ENCODE data around the gene AUH. TPM values are rescaled to one million over a fixed set of nuclear protein-coding genes. Genes with fewer than 3 reads are reported as not detected.

Gene AUH
- total RNA-seq, 2 experiments from 2014 or later: 16.9 to 24.5 TPM

- BruUV-seq (replicated peaks): no TSS peak
- no peak for TF ChIP-seq CTCF (conservative IDR thresholded peaks at IDR 0.05; ENCODE audit: low read length)
- TF ChIP-seq EZH2phosphoT487 (IDR thresholded peaks at IDR 0.05; ENCODE audit: borderline replicate concordance, low read depth, low read length): no peak
- H4K20me1 ChIP-seq (ENCODE audit: insufficient read depth, low read length): no peaks in the 10 kb centered on the region
- CTCF ChIA-PET (ENCODE audit: unreplicated experiment): no interaction called here
- H2AFZ ChIP-seq (ENCODE audit: low read length): no peak overlapping the region
- DNase-seq (ENCODE audit: low spot score): no peak
- intact Hi-C loops (cut with micrococcal nuclease; ENCODE audit: unreplicated experiment): no loop called here
- H3K36me3 ChIP-seq (ENCODE audit: insufficient read depth, low read length): no peaks in the 10 kb centered on the region
- H3K27ac ChIP-seq (ENCODE audit: low read depth, low read length, poor library complexity, severe bottlenecking): no peak overlapping the region
- H3K9me3 ChIP-seq (ENCODE audit: low read length): no peaks in the 10 kb centered on the region
- H3K4me3 ChIP-seq (ENCODE audit: low read depth, low read length, poor library complexity, severe bottlenecking): no peak overlapping the region
- H3K4me2 ChIP-seq (ENCODE audit: low read length): no peak overlapping the region
- no peaks in the 10 kb centered on the region for H3K79me2 ChIP-seq (ENCODE audit: insufficient read depth, low read depth, low read length)
- POLR2A ChIA-PET: interaction anchor here (1.0 kb wide), 1 partner anchor 29 kb away, joined by 3 read pairs; no protein-coding TSS in a partner anchor
- no peaks in the 10 kb centered on the region for H3K4me1 ChIP-seq (ENCODE audit: insufficient read depth, low read length, poor library complexity, severe bottlenecking)
- H3K9me2 ChIP-seq (ENCODE audit: insufficient read depth, low read length): no peaks in the 10 kb centered on the region
These were observed 140.4 kb downstream of the AUH start for GRCh38 chr9:91221332-91221731.

GRCh38 chr9:91220491-91221135, 141.1 kb downstream of the AUH start:
- no peaks in the 10 kb centered on the region for H3K36me3 ChIP-seq (ENCODE audit: insufficient read depth, low read length)
- no peak for TF ChIP-seq CTCF (conservative IDR thresholded peaks at IDR 0.05; ENCODE audit: low read length)
- TF ChIP-seq EZH2phosphoT487 (IDR thresholded peaks at IDR 0.05; ENCODE audit: borderline replicate concordance, low read depth, low read length): no peak
- no peak overlapping the region for H3K4me3 ChIP-seq (ENCODE audit: low read depth, low read length, poor library complexity, severe bottlenecking)
- BruUV-seq (replicated peaks): no TSS peak
- ChIA-PET CTCF (ENCODE audit: unreplicated experiment) (no interaction called here), POLR2A (interaction anchor here (1.0 kb wide), 1 partner anchor 28 kb away, joined by 3 read pairs; no protein-coding TSS in a partner anchor)
- no peak overlapping the region for H3K27ac ChIP-seq (ENCODE audit: low read depth, low read length, poor library complexity, severe bottlenecking)
- no peaks in the 10 kb centered on the region for H3K9me3 ChIP-seq (ENCODE audit: low read length)
- H3K4me2 ChIP-seq (ENCODE audit: low read length): no peak overlapping the region
- H3K4me1 ChIP-seq (ENCODE audit: insufficient read depth, low read length, poor library complexity, severe bottlenecking): no peaks in the 10 kb centered on the region
- intact Hi-C loops (cut with micrococcal nuclease; ENCODE audit: unreplicated experiment): no loop called here
- no peak overlapping the region for H2AFZ ChIP-seq (ENCODE audit: low read length)
- no peak for DNase-seq (ENCODE audit: low spot score)
- no peaks in the 10 kb centered on the region for H3K9me2 ChIP-seq (ENCODE audit: insufficient read depth, low read length)
- no peaks in the 10 kb centered on the region for H3K79me2 ChIP-seq (ENCODE audit: insufficient read depth, low read depth, low read length)
- no peaks in the 10 kb centered on the region for H4K20me1 ChIP-seq (ENCODE audit: insufficient read depth, low read length)

- no peaks in the 10 kb centered on the region for H4K20me1 ChIP-seq (ENCODE audit: insufficient read depth, low read length)
- H3K4me2 ChIP-seq (ENCODE audit: low read length): no peak overlapping the region
- ChIA-PET CTCF (ENCODE audit: unreplicated experiment) (no interaction called here), POLR2A (no interaction called here)
- no peaks in the 10 kb centered on the region for H3K4me1 ChIP-seq (ENCODE audit: insufficient read depth, low read length, poor library complexity, severe bottlenecking)
- intact Hi-C loops (cut with micrococcal nuclease; ENCODE audit: unreplicated experiment): no loop called here
- TF ChIP-seq EZH2phosphoT487 (IDR thresholded peaks at IDR 0.05; ENCODE audit: borderline replicate concordance, low read depth, low read length): no peak
- no peak for TF ChIP-seq CTCF (conservative IDR thresholded peaks at IDR 0.05; ENCODE audit: low read length)
- no peaks in the 10 kb centered on the region for H3K9me2 ChIP-seq (ENCODE audit: insufficient read depth, low read length)
- BruUV-seq (replicated peaks): no TSS peak
- no peaks in the 10 kb centered on the region for H3K79me2 ChIP-seq (ENCODE audit: insufficient read depth, low read depth, low read length)
- H3K36me3 ChIP-seq (ENCODE audit: insufficient read depth, low read length): no peaks in the 10 kb centered on the region
- H3K9me3 ChIP-seq (ENCODE audit: low read length): no peaks in the 10 kb centered on the region
- H3K4me3 ChIP-seq (ENCODE audit: low read depth, low read length, poor library complexity, severe bottlenecking): no peak overlapping the region
- H3K27ac ChIP-seq (ENCODE audit: low read depth, low read length, poor library complexity, severe bottlenecking): no peak overlapping the region
- no peak for DNase-seq (ENCODE audit: low spot score)
- H2AFZ ChIP-seq (ENCODE audit: low read length): no peak overlapping the region
These were observed 141.7 kb downstream of the AUH start for GRCh38 chr9:91220021-91220420.
